Endometrial microvascular endothelial cells (primary cell): ENCODE measurements around the gene F7. TPM values are rescaled to one million over a fixed set of nuclear protein-coding genes. Genes with fewer than 3 reads are reported as not detected.

ENCODE experiments used
- in situ Hi-C: cut with HindIII; loops from 2 replicates; pipeline ENCODE4 v1.10.0; 2017; ENCODE audit warnings: low sequenced_read_pairs, low pct_unique_long_range_greater_than_20kb; ENCODE audit errors: inconsistent ontology term
- total RNA-seq: library from RNA; depleted of rRNA; stranded (reverse); fragments of >200 nt; gene quantifications from one replicate; pipeline ENCODE4 v1.2.3, GENCODE V29; 2015; ENCODE audit errors: inconsistent ontology term

F7 gene
- total RNA-seq, 1 donor from 2014 or later, result not detected

GRCh38 chr13:113123226-113124201 is 17.9 kb downstream of the F7 start:
- in situ Hi-C loops, result no loop called here

DNA sequence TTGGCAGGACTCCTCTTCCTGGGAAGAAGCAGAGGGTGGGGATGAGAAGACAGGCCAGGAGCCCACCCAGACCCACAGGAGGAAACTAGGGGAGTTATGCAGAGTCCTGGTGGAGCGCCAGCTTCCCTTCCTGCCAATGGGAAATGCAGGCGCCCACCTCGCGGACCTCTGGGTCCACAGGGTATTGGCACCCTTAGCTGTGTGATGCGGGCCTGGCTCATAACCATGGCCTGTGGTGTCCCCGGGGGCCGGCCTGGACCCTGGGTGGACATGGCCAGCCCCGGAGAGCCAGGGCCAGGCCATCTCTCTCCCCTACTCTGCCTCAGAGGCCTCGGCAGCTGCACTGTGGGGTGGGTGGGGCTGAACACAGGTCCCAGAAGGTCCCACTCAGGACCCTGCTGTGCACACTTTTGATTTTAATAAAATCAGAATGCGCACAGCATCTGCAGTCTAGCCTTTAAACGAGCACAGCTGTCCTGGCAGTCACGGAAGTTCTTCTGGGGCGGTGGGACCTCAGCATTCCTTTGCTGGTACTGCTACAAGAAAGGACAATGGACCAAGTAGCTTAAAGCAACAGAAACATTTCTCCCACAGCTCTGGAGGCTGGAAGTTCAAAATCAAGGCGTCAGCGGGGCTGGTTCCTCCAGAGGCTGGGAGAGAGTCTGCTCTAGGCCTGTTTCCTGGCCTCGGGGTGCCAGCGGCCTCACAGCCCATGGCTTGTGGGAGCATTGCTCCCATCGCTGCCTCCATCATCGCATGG is 18.8 kb downstream of the F7 start:
- in situ Hi-C loops, result no loop called here

- in situ Hi-C loops, result no loop called here
Measured at GRCh38 chr13:113125506-113126264, 20.1 kb downstream of the F7 start.

DNA sequence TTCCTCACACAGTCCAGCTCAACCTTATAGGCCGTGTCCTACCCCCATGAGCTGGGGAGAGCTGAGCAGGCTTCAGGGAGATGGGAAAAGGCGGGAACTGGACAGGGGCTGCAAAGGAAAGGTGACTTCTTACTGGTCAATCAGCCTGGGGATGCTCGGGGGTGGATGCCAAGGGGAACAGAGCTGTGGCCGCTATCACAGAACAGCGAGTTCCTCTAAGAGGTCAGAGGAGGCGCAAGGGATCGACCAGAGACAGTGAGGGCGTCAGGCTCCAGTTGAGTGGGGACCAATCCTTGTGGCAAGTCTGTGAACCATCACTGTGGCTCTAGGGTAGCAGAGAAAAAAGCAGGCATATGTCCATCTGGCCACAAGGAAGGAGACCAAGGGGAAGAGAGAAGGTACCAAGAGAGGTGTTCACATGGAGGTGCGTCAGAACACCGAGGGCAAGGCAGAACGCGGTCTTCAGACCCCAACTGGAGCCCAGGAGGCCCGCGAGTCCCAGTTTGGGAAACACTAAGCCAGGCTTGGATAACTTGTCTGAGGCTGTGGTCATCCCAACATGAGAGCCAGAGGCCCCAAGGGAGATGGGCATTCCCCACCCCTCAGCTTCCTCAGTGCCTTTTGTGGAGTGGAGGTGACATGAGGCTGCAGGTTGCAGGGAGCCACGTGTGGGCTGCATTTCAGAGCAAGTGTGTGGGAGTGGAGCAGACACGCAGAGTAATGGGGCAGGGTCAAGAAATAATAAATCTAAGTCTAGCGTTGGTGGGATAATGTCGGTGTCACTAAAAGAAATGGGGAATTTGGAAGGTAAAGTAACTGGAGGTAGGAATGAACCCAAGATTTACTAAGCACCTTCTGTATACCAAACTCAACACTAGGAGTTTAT is 20.9 kb downstream of the F7 start:
- in situ Hi-C loops, result no loop called here

GRCh38 chr13:113129480-113129879 is 23.9 kb downstream of the F7 start:
- in situ Hi-C loops, result no loop called here

GRCh38 chr13:113129921-113130750 is 24.5 kb downstream of the F7 start:
- in situ Hi-C loops, result no loop called here

DNA sequence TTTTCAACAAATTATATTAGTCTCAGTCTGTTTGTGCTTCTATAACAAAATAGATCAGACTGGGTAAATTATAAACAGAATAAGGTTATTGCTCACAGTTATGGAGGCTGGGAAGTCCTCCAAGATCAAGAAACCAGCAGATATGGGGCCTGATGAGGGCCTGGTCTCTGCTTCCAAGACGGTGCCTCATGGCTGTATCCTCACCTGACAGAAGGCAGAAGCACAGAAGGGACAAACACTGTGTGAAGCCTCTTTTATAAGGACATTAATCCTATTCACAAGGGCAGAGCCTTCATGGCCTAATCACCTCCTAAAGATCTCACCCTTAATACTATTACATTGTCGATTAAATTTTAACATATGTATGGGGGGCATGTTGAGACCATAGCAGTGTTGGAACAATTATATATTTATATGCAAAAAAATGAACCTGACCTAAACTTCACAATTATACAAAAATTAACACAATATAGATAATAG is 29.7 kb downstream of the F7 start:
- in situ Hi-C loops, result no loop called here

- in situ Hi-C loops, result no loop called here
Measured at GRCh38 chr13:113137691-113138298, 32.2 kb downstream of the F7 start.

- in situ Hi-C loops, result no loop called here
Measured at GRCh38 chr13:113138792-113139551, 33.4 kb downstream of the F7 start.

- in situ Hi-C loops, result no loop called here
Measured at GRCh38 chr13:113139577-113139976, 34.0 kb downstream of the F7 start.

GRCh38 chr13:113140677-113141600 is 35.3 kb downstream of the F7 start:
- in situ Hi-C loops, result no loop called here

- in situ Hi-C loops, result no loop called here
Measured at GRCh38 chr13:113141601-113141970, 36.0 kb downstream of the F7 start.

DNA sequence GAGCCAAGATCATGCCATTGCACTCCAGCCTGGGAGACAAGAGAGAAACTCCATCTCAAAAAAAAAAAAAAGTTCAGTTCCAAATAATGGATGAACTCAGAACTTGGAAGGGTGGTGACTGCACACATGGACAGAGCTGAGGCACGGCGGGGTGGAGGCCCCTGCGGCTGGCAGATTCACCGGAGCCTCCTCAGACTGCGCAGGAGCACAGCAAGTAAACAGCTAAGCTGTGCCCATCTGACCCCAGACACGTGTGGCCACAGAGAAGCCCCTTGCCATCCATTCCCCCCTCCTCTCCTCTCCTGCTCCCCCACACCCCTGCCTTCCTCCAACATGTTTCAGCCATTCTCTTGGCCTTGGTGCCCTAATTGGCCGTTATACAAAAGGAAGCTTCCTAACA is 37.3 kb downstream of the F7 start:
- in situ Hi-C loops, result no loop called here

- in situ Hi-C loops, result no loop called here
Measured at GRCh38 chr13:113143466-113144254, 38.1 kb downstream of the F7 start.

GRCh38 chr13:113144255-113144629 is 38.7 kb downstream of the F7 start:
- in situ Hi-C loops, result no loop called here
